Stimulated activated CD4-positive, alpha-beta T cell treated with anti-CD3 and anti-CD28 coated beads, Interleukin-4, amount 100 ng/mL, for 1 hour (primary cell): ENCODE measurements around the gene ADPRHL1.

Experiments used
- DNase-seq: peaks from one replicate; pipeline ENCODE4 v3.0.0-alpha.2; 2020

The ADPRHL1 gene

GRCh38 chr13:113452942-113453901, at the start of gene ADPRHL1:
TSS of gene ADPRHL1 (minus strand) at chr13:113453488. CDS start at chr13:113453437, 51 bp downstream.
- DNase-seq, result no peak

DNA sequence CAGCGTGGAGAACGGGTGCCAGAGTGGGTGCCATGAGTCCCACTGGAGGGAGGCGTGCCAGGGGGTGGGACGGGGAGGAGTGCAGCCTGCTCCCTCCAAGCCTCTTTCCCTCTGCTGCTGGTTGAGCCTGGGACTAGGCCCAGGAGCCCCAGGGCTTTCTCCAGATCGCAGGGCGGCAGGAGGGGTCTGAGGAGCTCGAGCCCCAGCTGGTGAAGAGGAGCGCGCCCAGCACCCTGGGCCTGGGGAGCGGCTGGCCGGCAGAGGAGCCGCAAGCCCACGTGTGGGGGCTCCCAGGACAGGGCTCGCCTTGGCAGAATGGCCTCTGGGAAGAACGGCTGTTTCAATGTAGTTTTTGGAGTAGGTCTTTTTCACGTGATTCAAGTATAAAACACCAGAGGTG, 49.4 kb upstream of the ADPRHL1 start:
- no peak for DNase-seq

GRCh38 chr13:113500530-113501265, 47.4 kb upstream of the ADPRHL1 start:
- no peak for DNase-seq

GRCh38 chr13:113499936-113500335, 46.6 kb upstream of the ADPRHL1 start:
- no peak for DNase-seq

DNA sequence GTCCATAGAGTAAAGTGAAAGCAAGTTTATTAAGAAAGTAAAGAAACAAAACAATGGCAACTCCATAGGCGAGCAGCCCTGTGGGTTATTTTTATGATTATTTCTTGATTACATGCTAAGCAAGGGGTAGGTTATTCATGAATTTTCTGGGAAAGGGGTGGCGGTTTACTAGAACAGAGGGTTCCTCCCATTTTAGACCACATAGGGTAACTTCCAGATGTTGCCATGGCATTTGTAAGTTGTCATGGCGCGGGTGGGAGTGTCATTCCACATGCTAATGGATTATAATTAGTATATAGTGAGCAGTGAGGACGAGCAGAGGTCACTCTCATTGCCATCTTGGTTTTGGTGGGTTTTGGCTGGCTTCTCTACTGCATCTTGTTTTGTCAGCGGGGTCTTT, 45.6 kb upstream of the ADPRHL1 start:
- no peak for DNase-seq

- DNase-seq, result no peak
Observed at GRCh38 chr13:113497217-113497616, 43.9 kb upstream of the ADPRHL1 start.

- no peak for DNase-seq
Observed at GRCh38 chr13:113495494-113496210, 42.4 kb upstream of the ADPRHL1 start.

- no peak for DNase-seq
Observed at GRCh38 chr13:113493315-113493951, 40.1 kb upstream of the ADPRHL1 start.

- DNase-seq, result no peak
Observed at GRCh38 chr13:113491982-113492381, 38.7 kb upstream of the ADPRHL1 start.

DNA sequence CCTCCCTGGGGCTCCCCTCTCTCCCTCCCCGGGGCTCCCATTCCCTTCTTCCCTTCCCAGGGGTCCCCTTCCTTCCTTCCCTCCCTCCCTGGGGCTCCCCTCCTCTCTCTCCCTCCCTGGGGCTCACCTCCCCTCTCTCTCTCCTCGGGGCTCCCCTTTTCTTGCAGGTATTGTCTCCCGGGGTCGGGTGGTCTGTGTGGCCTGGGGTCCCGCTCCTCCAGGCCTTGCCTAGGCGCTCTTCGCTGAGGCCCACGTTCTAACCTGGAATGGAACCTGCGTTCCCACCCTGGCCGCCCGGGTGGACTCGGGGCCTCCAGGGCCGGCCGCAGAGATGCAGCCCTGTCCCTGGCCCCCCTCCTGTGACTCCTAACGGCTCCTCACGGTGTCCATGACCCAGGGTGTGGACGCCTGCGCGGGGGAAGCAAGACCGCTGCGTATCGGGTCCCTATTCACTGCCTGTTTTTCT, 38.2 kb upstream of the ADPRHL1 start:
- DNase-seq, result no peak

DNA sequence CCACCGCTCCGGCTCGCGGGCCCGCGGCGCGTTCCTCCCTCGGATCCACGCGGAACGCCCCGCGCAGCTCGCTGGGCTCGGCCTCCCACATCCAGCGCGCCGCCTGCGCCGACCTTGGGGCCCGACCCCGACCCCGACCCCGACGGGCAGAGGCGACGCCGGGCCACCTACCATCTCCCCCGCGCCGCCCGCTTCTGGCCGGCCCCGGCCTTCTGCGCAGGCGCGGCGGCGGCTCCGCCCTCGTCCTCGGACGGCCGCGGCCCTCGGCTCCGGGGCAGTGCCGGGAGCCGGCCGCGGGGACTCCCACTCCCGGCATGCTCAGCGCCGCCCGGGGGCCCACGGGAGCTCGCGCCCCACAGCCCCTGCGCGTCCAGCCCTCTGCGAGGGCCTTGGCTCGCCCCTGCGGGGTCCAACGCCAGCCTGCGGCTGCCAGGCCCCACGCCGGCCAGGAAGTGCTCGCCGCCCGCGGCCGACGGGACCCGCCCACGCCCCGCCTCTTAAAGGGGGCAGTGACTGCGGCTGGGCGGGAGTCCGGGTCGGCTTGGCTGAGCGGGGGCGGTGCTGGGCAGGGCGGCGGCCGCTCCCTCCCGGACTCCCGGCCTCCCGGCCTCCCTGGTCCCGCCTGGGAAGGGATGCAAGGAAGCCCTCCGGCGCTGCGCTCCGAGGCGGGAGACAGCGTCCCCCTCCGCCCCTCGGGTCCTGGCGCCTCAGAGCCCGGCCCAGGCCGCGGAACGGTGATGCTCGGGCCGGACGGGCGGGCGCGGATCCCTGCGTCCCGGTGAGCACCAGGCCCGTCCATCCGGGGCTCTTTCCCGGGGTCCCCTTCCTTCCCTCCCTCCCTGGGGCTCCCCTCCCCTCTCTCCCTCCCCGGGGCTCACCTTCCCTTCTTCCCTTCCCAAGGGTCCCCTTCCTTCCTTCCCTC, 37.5 kb upstream of the ADPRHL1 start, which contains the start of gene DCUN1D2:
Gene DCUN1D2 (minus strand): TSS at position 216 of the 922 bp plus-strand sequence. CDS start 42 bp downstream, at position 174.
- DNase-seq, result peak; percentile 73

GRCh38 chr13:113489549-113490495, 36.5 kb upstream of the ADPRHL1 start:
- DNase-seq, result peak; percentile 48

GRCh38 chr13:113489171-113489548, 35.9 kb upstream of the ADPRHL1 start:
- DNase-seq, result no peak

GRCh38 chr13:113488283-113488682, 35.0 kb upstream of the ADPRHL1 start:
- DNase-seq, result no peak

DNA sequence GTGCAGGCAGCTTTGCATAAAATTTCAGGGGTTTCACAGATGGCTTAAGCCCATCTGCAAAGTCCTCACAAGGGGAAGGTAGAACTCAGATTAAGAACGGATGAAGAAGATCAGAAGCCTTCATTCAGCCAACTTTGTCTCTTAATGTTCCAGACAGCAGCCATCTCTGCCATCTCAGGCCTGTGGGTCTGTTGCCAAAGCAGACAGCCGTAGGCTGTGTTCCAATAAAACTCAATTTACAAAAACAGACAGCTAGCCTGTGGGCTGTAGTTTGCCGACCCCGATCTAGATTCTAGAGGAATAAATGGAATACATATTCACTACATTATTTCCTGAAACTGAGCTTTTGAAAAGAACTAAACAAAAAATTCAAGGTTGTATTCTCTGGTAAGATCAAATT, 33.4 kb upstream of the ADPRHL1 start:
- DNase-seq, result no peak

DNA sequence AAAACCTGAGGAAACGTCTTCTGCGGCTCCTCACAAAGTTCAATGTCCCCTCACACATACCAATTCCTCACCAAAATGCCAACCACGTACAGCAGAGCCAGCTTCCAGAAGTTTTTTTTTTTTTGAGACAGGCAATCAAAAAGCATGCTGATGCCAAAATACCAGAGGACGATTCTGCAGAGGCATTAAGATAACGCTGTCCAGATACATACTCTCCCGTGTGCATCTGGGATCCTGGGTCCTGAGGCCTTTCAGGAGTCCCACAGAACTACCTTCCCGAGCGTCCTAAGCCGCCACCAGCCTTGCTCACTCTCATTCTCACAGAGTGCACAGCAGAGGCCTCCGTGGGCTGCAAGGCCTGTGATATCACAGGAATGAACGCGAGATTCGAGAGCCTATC, 32.3 kb upstream of the ADPRHL1 start:
- DNase-seq, result no peak

DNA sequence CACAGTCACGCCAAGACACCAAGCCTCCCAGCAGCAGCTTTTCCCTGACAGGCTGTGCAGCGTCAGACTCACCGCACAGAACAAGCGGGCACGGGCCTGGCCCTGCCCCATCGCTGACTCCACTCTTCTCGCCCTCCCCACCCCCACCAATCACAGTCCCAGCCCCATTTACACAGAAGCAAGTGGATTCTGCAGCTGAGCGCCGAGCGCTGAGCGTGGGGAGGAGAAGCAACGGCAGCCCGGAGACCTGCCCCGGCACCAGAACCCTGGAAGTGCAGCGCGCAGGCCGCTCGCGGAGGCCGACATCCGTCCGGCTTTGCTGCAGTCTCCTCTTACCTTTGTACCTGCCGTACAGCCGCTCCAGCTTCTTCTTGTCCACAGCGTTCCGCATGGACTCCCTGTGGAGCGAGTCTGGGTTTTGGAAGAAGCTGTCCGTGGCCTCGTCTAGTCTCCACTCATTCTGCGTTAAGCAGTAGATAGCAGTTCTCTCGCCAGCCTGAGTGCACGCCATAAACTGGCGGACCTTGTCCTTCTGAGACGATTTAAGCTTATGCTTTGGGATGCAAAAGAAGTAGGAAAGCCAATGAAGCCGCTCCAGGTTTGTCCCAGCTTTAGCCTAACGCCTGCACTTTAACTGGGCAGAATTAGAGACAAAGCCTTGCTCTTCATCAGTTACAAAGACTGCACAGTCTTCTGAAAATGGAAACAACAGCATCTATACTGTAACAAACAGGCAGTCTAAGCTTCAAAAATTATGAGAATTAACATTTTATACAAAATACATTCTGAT, 30.4 kb upstream of the ADPRHL1 start:
- DNase-seq, result no peak

GRCh38 chr13:113483081-113483480, 29.8 kb upstream of the ADPRHL1 start:
- no peak for DNase-seq

DNA sequence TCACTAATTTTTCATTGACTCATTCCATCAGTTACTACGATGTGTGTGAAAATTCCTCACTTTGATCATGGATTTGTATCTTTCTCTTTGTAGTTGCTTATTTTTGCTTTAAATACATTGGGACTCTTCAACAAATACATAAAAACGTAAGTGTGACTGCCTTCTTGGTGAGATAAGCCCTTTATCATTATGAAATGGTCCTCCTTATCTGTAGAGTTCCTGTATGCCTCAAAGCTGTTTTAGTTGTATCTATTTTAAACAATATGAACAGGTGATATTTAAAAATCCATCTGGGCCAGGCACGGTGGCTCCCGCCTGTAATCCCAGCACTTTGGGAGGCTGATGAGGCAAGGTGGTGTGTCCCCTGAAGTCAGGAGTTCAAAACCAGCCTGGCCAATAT, 25.9 kb upstream of the ADPRHL1 start:
- DNase-seq, result no peak
